Naive thymus-derived CD4-positive, alpha-beta T cell (primary cell): ENCODE measurements around the gene TMEM273. TPM values are rescaled to one million over a fixed set of nuclear protein-coding genes. Genes with fewer than 3 reads are reported as not detected.

Experiments used
- ATAC-seq: fragments of 150-1000 bp; cut with Tn5 transposase; 2 replicates; pipeline ENCODE4 v1.10.0; 2021; ENCODE audit warnings: mild to moderate bottlenecking, moderate library complexity
- CTCF ChIA-PET: fragments of 350-600 bp; sonication (Branson Sonifier 250); formaldehyde crosslinking; loops from one replicate; lab custom pipeline; 2021; ENCODE audit warnings: antibody characterized with exemption; lab: Charles Lee
- POLR2A ChIA-PET: fragments of 350-600 bp; sonication (Branson Sonifier 250); formaldehyde crosslinking; loops from one replicate; lab custom pipeline; 2021; ENCODE audit warnings: antibody characterized with exemption, inconsistent platforms; lab: Charles Lee
- DNase-seq, 9 donors: peaks; one replicate each; pipeline versions ENCODE4 v3.0.0 to v3.0.0-alpha.2; 2020 to 2022; ENCODE audit warnings: mixed read lengths in 1 of 9
- H3K27ac ChIP-seq: one replicate; pipeline ENCODE4 v1.7.0; 2013; ENCODE audit warnings: mild to moderate bottlenecking, low read depth, low read length, moderate library complexity
- H3K27me3 ChIP-seq, 2 donors: one replicate each; pipeline ENCODE4 v1.7.0; 2013; ENCODE audit warnings: low read length in 2 of 2, mild to moderate bottlenecking in 2 of 2, moderate library complexity in 2 of 2; ENCODE audit not compliant: control insufficient read depth in 2 of 2, insufficient read depth in 2 of 2
- H3K36me3 ChIP-seq, 3 experiments: 1 replicate in 2 of 3; 2 replicates in 1 of 3; pipeline ENCODE4 v1.7.0; 2013; ENCODE audit warnings: low read length in 3 of 3, mild to moderate bottlenecking in 3 of 3, moderate library complexity in 1 of 3; ENCODE audit not compliant: insufficient read depth in 3 of 3, control insufficient read depth in 2 of 3
- H3K4me1 ChIP-seq, 2 donors: one replicate each; pipeline ENCODE4 v1.7.0; 2013; ENCODE audit warnings: low read length in 2 of 2, mild to moderate bottlenecking in 2 of 2, moderate library complexity in 1 of 2; ENCODE audit not compliant: control insufficient read depth in 2 of 2, insufficient read depth in 2 of 2
- H3K4me3 ChIP-seq: 2 replicates; pipeline ENCODE4 v1.7.0; 2013; ENCODE audit warnings: mild to moderate bottlenecking, low read length
- H3K9me3 ChIP-seq, 3 experiments: 1 replicate in 2 of 3; 2 replicates in 1 of 3; pipeline ENCODE4 v1.7.0; 2013; ENCODE audit warnings: low read length in 3 of 3; ENCODE audit not compliant: control insufficient read depth in 2 of 3
- H3K27ac Mint-ChIP-seq, 9 donors: one replicate each; pipeline ENCODE4 v1.8.0; 2020 to 2022; ENCODE audit warnings: mixed read lengths in 9 of 9, mild to moderate bottlenecking in 8 of 9, moderate library complexity in 5 of 9, inconsistent platforms in 2 of 9
- H3K27me3 Mint-ChIP-seq, 5 donors: one replicate each; pipeline ENCODE4 v1.8.0; 2021 to 2022; ENCODE audit warnings: mixed read lengths in 5 of 5, mild to moderate bottlenecking in 1 of 5
- H3K36me3 Mint-ChIP-seq, 5 donors: one replicate each; pipeline ENCODE4 v1.8.0; 2020 to 2022; ENCODE audit warnings: mixed read lengths in 5 of 5, mild to moderate bottlenecking in 3 of 5, inconsistent platforms in 1 of 5
- H3K4me1 Mint-ChIP-seq, 7 donors: one replicate each; pipeline ENCODE4 v1.8.0; 2020 to 2022; ENCODE audit warnings: mixed read lengths in 7 of 7, mild to moderate bottlenecking in 3 of 7, inconsistent platforms in 1 of 7
- H3K4me3 Mint-ChIP-seq, 10 donors: one replicate each; pipeline ENCODE4 v1.8.0; 2020 to 2022; ENCODE audit warnings: mild to moderate bottlenecking in 10 of 10, mixed read lengths in 10 of 10, moderate library complexity in 6 of 10, inconsistent platforms in 2 of 10
- H3K9me3 Mint-ChIP-seq, 11 donors: one replicate each; pipeline ENCODE4 v1.8.0; 2020 to 2022; ENCODE audit warnings: mixed read lengths in 11 of 11, mild to moderate bottlenecking in 4 of 11, inconsistent platforms in 1 of 11, moderate library complexity in 1 of 11
- intact Hi-C, 2 donors: fragments of 100-400 bp; cut with micrococcal nuclease; formaldehyde crosslinking; loops; one replicate each; pipeline ENCODE4 v1.15.1; 2023
- polyA plus RNA-seq, 2 donors: library from polyadenylated mRNA; unstranded; fragments of 300-500 nt; fragmentation: Illumina TruSeq; gene quantifications; one replicate each; pipeline ENCODE4 v1.2.3, GENCODE V29; 2021
- total RNA-seq, 6 experiments: library from RNA in 5 of 6; stranded (reverse) in 5 of 6; gene quantifications; 1 replicate in 5 of 6; 2 replicates in 1 of 6; pipeline ENCODE4 v1.2.3 and lab custom pipeline; 2021 to 2026

Gene TMEM273
- total and polyA plus RNA-seq, 7 experiments from 2014 or later, result 0.26 to 20.2 (median 1.8) TPM; not detected in 1

GRCh38 chr10:49151025-49151445, 37.2 kb downstream of the TMEM273 start:
- no peak overlapping the region for H3K4me3 ChIP-seq
- H3K27me3 Mint-ChIP-seq, result peaks cover 7 to 9% (median 8%) of the 10 kb centered on the region in 5 donors
- H3K27ac ChIP-seq, result no peak overlapping the region
- intact Hi-C loops, result no loop called here
- H3K4me1 ChIP-seq, result no peaks in the 10 kb centered on the region
- no peaks in the 10 kb centered on the region for H3K27me3 ChIP-seq
- no peak overlapping the region for H3K27ac Mint-ChIP-seq
- peaks cover 0 to 6% (median 5%) of the 10 kb centered on the region in 5 donors for H3K36me3 Mint-ChIP-seq
- no peak for ATAC-seq
- ChIA-PET POLR2A (no interaction called here), CTCF (no interaction called here)
- no peaks in the 10 kb centered on the region for H3K36me3 ChIP-seq
- DNase-seq, result no peak
- H3K4me3 Mint-ChIP-seq, result no peak overlapping the region
- peaks cover 0 to 25% (median 11%) of the 10 kb centered on the region in 11 donors for H3K9me3 Mint-ChIP-seq
- H3K4me1 Mint-ChIP-seq, result peaks cover 0 to 6% (median 0%) of the 10 kb centered on the region in 7 donors
- no peaks in the 10 kb centered on the region for H3K9me3 ChIP-seq

- no peak for ATAC-seq
- Mint-ChIP-seq H3K36me3 (peaks cover 0 to 5% (median 3%) of the 10 kb centered on the region in 5 donors), H3K27me3 (peaks cover 7 to 12% (median 9%) of the 10 kb centered on the region in 5 donors), H3K27ac (no peak overlapping the region), H3K4me1 (peaks cover 0 to 6% (median 0%) of the 10 kb centered on the region in 7 donors), H3K4me3 (no peak overlapping the region), H3K9me3 (peaks cover 0 to 25% (median 12%) of the 10 kb centered on the region in 11 donors)
- ChIA-PET CTCF (no interaction called here), POLR2A (no interaction called here)
- DNase-seq, result no peak
- Histone ChIP-seq H3K27me3 (no peaks in the 10 kb centered on the region), H3K27ac (no peak overlapping the region), H3K4me1 (no peaks in the 10 kb centered on the region), H3K9me3 (no peaks in the 10 kb centered on the region), H3K36me3 (no peaks in the 10 kb centered on the region), H3K4me3 (no peak overlapping the region)
- intact Hi-C loops, result no loop called here
Measured at GRCh38 chr10:49150426-49150825, 37.8 kb downstream of the TMEM273 start.

GRCh38 chr10:49149881-49150280, 38.3 kb downstream of the TMEM273 start:
- H3K36me3 ChIP-seq, result no peaks in the 10 kb centered on the region
- no peak overlapping the region for H3K4me3 ChIP-seq
- Mint-ChIP-seq H3K27ac (no peak overlapping the region), H3K4me3 (no peak overlapping the region), H3K36me3 (peaks cover 0 to 5% (median 0%) of the 10 kb centered on the region in 5 donors), H3K27me3 (peaks cover 7 to 14% (median 9%) of the 10 kb centered on the region in 5 donors), H3K4me1 (peaks cover 0 to 6% (median 0%) of the 10 kb centered on the region in 7 donors), H3K9me3 (peaks cover 0 to 25% (median 12%) of the 10 kb centered on the region in 11 donors)
- no peaks in the 10 kb centered on the region for H3K9me3 ChIP-seq
- H3K27me3 ChIP-seq, result no peaks in the 10 kb centered on the region
- H3K4me1 ChIP-seq, result no peaks in the 10 kb centered on the region
- DNase-seq (no peak), ATAC-seq (no peak)
- CTCF ChIA-PET, result no interaction called here
- intact Hi-C loops, result no loop called here
- no peak overlapping the region for H3K27ac ChIP-seq
- POLR2A ChIA-PET, result no interaction called here

- Mint-ChIP-seq H3K36me3 (peaks cover 0 to 5% (median 0%) of the 10 kb centered on the region in 5 donors), H3K4me3 (no peak overlapping the region), H3K4me1 (no peaks in the 10 kb centered on the region), H3K9me3 (peaks cover 0 to 22% (median 12%) of the 10 kb centered on the region in 11 donors), H3K27ac (no peak overlapping the region), H3K27me3 (peaks cover 0 to 12% (median 10%) of the 10 kb centered on the region in 5 donors)
- Histone ChIP-seq H3K9me3 (no peaks in the 10 kb centered on the region), H3K27me3 (no peaks in the 10 kb centered on the region), H3K4me3 (no peak overlapping the region), H3K27ac (no peak overlapping the region), H3K36me3 (no peaks in the 10 kb centered on the region), H3K4me1 (no peaks in the 10 kb centered on the region)
- intact Hi-C loops, result no loop called here
- DNase-seq (no peak), ATAC-seq (no peak)
- ChIA-PET POLR2A (no interaction called here), CTCF (no interaction called here)
Measured at GRCh38 chr10:49144058-49144720, 44.0 kb downstream of the TMEM273 start.

- no peak for DNase-seq
- peaks cover 0 to 12% (median 9%) of the 10 kb centered on the region in 5 donors for H3K27me3 Mint-ChIP-seq
- H3K4me1 Mint-ChIP-seq, result no peaks in the 10 kb centered on the region
- Histone ChIP-seq H3K27ac (no peak overlapping the region), H3K27me3 (peaks cover 0 to 3% of the 10 kb centered on the region in 2 donors), H3K4me3 (no peak overlapping the region), H3K4me1 (no peaks in the 10 kb centered on the region), H3K36me3 (no peaks in the 10 kb centered on the region), H3K9me3 (no peaks in the 10 kb centered on the region)
- H3K9me3 Mint-ChIP-seq, result peaks cover 0 to 18% (median 7%) of the 10 kb centered on the region in 11 donors
- H3K4me3 Mint-ChIP-seq, result no peak overlapping the region
- ATAC-seq, result no peak
- intact Hi-C loops, result no loop called here
- POLR2A ChIA-PET, result no interaction called here
- peaks cover 0 to 2% (median 0%) of the 10 kb centered on the region in 5 donors for H3K36me3 Mint-ChIP-seq
- H3K27ac Mint-ChIP-seq, result no peak overlapping the region
- CTCF ChIA-PET, result no interaction called here
Measured at GRCh38 chr10:49143249-49143648, 44.9 kb downstream of the TMEM273 start.

- no peak for ATAC-seq
Measured at GRCh38 chr10:49141541-49142332, 46.5 kb downstream of the TMEM273 start.

More at GRCh38 chr10:49141541-49142332, 46.5 kb downstream of the TMEM273 start:
- peaks cover 0 to 3% of the 10 kb centered on the region in 2 donors for H3K27me3 ChIP-seq
- H3K4me3 ChIP-seq, result no peak overlapping the region
- peaks cover 0 to 10% (median 8%) of the 10 kb centered on the region in 5 donors for H3K27me3 Mint-ChIP-seq
- H3K4me3 Mint-ChIP-seq, result no peak overlapping the region
- H3K9me3 ChIP-seq, result no peaks in the 10 kb centered on the region
- no peaks in the 10 kb centered on the region for H3K36me3 Mint-ChIP-seq
- H3K27ac Mint-ChIP-seq, result no peak overlapping the region
- no peak overlapping the region for H3K27ac ChIP-seq
- H3K4me1 Mint-ChIP-seq, result no peaks in the 10 kb centered on the region
- no peaks in the 10 kb centered on the region for H3K4me1 ChIP-seq
- no peak for DNase-seq
- H3K9me3 Mint-ChIP-seq, result peaks cover 0 to 6% (median 1%) of the 10 kb centered on the region in 11 donors
- ChIA-PET POLR2A (no interaction called here), CTCF (no interaction called here)
- intact Hi-C loops, result no loop called here
- H3K36me3 ChIP-seq, result no peaks in the 10 kb centered on the region
